HG02870 (cell line): ENCODE results near the gene RB1.
A peak's percentile ranks its signal among the peaks of the same experiment; 100 is the strongest.

Experiments
- ATAC-seq: cut with Tn5 transposase; IDR thresholded peaks from one replicate; pipeline ENCODE4 v1.9.1; 2021; ENCODE audit warnings: mild to moderate bottlenecking, moderate library complexity; ENCODE audit not compliant: unreplicated experiment

The RB1 gene

DNA sequence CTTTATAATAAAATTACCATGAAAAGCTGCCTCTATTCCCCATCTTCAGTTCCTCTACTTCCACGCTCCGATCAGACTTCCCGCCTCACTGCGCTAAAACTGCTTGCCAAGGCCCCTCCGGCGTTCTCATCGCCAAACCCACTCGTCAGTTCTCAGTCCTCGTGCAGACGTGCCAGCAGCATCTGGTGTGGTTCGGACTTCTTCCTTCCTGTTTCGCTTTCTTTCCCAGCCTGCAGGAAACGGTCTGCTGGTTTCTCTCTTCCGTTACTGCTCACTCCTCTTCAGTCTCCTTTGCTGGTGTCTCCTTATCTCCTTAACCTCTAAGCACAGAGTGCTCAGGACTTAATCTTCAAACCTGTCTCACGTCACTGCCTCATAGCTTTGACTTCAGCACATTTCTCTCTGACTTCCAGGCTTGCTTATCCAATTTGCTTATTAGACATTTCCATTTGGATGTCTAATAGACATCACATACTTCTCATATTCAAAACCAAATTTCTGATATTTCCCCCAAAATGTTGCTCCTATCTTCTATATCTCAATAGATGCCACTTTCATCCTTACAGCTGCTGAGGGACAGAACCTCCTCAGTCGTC lies 189.0 kb downstream of the RB1 start:
- ATAC-seq: peak; percentile 72

GRCh38 chr13:48493066-48493765 lies 189.7 kb downstream of the RB1 start:
- no peak for ATAC-seq

GRCh38 chr13:48493851-48494250 lies 190.3 kb downstream of the RB1 start:
- ATAC-seq: no peak

GRCh38 chr13:48494874-48495273 lies 191.3 kb downstream of the RB1 start:
- no peak for ATAC-seq

DNA sequence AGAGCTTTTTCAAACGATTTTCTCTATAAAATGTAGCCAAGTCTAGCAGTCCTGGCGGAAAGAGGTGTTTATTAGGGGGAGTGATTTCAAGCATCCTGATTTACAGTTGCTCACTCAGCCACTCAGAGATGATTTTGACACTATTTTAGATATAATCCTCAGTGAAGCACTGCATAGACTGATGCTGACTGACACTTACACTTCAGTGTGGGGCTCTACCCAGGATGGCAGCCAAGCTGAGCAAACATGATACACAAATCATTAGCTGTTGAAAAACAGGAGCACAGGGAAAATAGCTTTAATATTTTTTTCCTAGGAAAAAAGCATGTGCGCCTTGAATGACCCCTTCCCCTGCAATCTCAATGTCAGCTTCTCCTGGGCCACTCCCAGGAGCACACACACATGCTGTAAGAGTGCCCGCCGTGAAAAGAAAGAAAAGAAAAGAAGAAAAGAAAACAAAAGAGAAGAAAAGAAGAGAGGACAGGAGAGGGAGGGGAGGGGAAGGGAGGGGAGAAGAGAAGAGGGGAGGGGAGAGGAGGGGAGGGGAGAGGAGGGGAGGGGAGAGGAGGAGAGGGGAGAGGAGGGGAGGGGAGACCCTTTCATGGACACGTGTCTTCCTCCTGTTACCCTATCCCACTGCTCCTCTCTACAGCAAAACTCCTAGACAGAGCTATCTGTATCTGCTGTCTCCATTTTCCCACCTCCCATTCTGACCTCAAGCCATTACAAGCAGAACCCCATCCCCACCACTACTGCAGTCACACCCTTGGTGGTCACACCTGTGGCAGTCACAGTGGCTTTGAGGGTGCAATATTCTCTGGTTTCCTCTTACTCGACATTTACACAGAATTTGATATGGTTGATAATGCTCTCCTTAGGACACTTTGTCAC lies 193.0 kb downstream of the RB1 start:
- ATAC-seq: no peak

DNA sequence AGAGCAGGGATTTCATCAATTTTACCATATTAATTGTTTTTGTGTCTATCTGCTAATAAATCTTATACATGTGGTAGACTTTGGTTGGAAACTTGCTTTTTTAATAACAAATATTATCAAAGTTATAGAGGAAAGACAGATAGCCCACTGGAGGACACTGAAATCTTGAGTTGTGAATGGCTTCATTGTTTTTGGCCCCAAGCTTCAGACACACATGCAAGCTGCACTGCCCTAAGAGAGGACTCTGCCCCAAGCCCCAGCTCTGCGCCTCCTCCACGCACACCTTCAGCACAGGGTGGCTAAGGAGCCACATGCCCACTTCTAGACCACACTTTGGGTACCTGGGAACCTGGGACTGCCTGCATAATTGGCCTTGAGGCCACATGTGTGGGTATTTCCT lies 194.1 kb downstream of the RB1 start:
- ATAC-seq: no peak

GRCh38 chr13:48500652-48501197 lies 197.2 kb downstream of the RB1 start:
- ATAC-seq: peak; percentile 57

GRCh38 chr13:48501705-48502104 lies 198.2 kb downstream of the RB1 start:
- peak; percentile 31 for ATAC-seq

- ATAC-seq: no peak
These were observed 199.2 kb downstream of the RB1 start for GRCh38 chr13:48502601-48503319.

DNA sequence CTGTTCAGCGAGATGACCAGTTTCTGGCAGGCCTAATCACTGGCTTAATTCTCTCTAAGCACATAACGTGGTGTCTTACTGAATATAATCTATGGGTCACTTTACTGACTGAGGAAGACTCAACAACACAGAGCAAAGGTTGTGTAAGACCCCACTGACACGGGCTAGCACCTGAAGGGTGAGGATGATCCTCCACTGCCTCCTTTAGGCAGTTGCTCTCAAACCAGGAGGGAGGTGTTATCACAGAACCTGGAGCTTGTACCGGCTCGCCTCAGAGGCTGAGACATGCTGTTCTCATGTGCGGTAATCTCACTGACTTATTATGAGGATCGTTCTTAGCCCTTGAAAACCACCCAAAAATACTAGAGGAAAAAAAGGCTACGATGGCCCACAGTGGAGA lies 201.1 kb downstream of the RB1 start:
- ATAC-seq: no peak

DNA sequence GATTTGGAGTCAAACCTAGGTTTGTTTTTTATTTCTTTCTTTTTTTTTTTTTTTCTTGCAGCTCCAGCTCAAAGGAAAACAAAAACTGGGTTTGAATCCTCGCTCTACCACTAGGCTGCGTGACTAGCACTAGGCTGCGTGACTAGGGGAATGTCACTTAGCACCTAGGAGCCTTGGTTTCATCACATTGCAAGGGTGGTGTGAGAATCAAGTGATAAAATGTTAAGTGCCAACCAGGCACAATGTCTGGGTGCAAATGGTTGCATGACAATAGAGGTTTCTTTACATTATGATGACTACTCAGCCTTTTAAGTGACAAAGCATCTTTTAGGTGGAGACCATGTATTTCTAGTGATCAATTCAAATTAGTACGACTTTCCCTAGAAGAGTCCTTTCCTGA lies 201.5 kb downstream of the RB1 start:
- ATAC-seq: no peak

- ATAC-seq: peak; percentile 71
These were observed 202.1 kb downstream of the RB1 start for GRCh38 chr13:48505597-48506091.

- ATAC-seq: peak; percentile 5
These were observed 202.6 kb downstream of the RB1 start for GRCh38 chr13:48506092-48506701.

GRCh38 chr13:48507021-48507420 lies 203.5 kb downstream of the RB1 start:
- no peak for ATAC-seq

DNA sequence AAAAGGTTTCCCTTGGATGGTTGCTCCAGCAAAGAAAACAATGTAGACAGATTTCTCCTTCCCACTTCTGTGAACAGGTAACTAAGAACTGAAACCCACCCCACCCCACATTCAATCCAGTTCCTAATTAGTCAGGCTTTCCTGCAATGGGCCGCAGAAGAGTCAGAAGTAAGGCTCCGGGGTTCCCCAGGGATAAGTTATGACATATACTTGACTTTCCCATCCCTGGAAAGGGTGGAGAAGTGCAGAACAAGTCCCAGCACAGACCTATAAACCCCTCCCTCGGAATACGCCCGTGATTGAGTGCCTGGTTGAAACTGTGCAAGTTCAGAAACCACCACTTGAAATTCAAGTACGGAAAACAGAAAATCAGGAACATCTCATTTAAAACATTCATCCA lies 204.5 kb downstream of the RB1 start:
- ATAC-seq: no peak

- ATAC-seq: no peak
These were observed 207.1 kb downstream of the RB1 start for GRCh38 chr13:48510698-48511097.

DNA sequence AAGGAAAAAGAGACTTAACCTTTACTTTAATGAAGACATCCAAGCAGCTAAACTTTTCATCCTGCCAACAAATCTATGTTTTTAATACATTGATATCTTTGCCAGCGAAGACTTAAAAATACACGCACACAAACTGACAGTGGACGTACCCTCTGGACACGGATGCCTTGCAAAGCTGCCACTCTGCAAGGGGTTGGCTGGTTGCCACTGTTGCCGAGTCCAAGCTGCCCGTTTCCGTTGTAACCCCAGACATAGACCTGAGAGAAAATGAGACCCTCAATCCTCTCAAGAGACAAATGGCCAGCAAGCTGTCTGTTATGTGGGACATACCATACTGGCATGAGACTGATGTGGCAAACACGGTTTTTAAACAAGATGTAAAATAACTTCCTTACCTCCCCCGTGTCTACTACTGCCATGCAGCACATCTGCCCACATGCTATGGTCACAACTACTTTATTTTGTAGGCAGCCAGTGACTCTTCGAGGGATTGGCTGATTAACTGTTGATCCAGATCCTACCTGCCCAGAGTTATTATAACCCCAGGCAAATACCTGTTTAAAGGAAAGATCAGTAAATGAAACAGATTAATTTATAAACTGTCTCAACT lies 208.2 kb downstream of the RB1 start:
- ATAC-seq: no peak

DNA sequence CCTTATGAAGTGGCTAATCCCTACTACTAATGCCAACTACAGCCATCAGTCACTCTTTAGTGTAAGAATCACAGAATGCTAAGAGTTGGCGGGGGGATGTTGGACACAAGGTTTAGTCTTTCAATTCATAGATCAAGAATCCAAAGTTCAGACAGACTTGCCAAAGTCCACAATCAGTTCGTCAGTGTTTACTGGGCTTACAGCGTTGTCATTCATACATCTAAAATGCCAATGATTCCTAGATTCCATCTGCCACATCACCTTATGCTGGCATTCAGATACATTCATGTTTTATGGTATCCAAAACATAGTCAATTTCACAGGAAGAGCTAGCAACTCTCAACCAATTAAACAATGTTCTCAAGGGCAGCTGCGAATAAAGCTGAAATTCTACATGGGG lies 211.2 kb downstream of the RB1 start:
- no peak for ATAC-seq

DNA sequence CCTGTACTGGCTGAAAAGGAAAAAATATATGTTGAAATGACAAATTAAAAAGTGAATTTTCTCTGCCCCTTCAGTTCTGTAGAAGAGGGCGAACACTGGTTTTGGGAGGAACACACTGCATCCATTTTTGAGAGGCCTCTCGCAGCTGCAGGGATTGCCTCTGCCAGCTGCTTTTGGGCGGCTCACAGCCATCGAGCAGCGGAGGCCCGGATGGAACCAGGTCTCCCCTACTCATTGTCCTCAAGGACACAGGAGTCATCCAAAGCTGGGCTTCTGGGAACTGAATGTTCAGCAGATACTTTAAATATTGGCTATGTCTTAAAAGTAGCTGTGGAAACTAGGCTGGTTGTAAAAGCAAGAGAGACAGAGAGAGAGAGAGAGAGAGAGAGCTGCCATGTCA lies 212.2 kb downstream of the RB1 start:
- no peak for ATAC-seq

GRCh38 chr13:48518083-48518482 lies 214.5 kb downstream of the RB1 start:
- ATAC-seq: no peak
